Panc1 (cell line): ENCODE results near the gene UNC5CL. TPM values are rescaled to one million over a fixed set of nuclear protein-coding genes. Genes with fewer than 3 reads are reported as not detected.

Experiments
- ATAC-seq: fragments of 200-7000 bp; cut with Tn5 transposase; 2 replicates; pipeline ENCODE4 v1.9.1; 2020; ENCODE audit warnings: mild to moderate bottlenecking, moderate library complexity
- BruUV-seq: library from RNA; stranded (reverse); fragments of 400-500 nt; replicated peaks from 2 replicates; lab custom pipeline; 2021; lab: Mats Ljungman, UMichigan
- CTCF ChIA-PET: fragments of 300-600 bp; sonication (Branson Sonifier 250); formaldehyde crosslinking; loops from one replicate; lab custom pipeline; 2022; ENCODE audit warnings: antibody characterized with exemption; lab: Charles Lee
- POLR2A ChIA-PET: fragments of 300-600 bp; sonication (Branson Sonifier 250); formaldehyde crosslinking; loops from one replicate; lab custom pipeline; 2022; ENCODE audit warnings: antibody characterized with exemption; lab: Charles Lee
- DNase-seq: peaks from one replicate; pipeline ENCODE4 v3.0.0-alpha.2; 2010; ENCODE audit warnings: low read depth, low spot score
- H3K27ac ChIP-seq: 2 replicates; pipeline ENCODE4 v1.5.1; 2011; ENCODE audit warnings: mild to moderate bottlenecking, low read length, inconsistent platforms
- H3K27me3 ChIP-seq: fragments of 200-500 bp; sonication (Bioruptor generic); 2 replicates; pipeline ENCODE4 v1.6.0; 2014; ENCODE audit warnings: low read length, inconsistent platforms; ENCODE audit not compliant: control insufficient read depth, insufficient read depth
- H3K36me3 ChIP-seq: fragments of 200-500 bp; sonication (Bioruptor generic); 2 replicates; pipeline ENCODE4 v1.5.1; 2014; ENCODE audit warnings: inconsistent platforms, mild to moderate bottlenecking, low read length, moderate library complexity; ENCODE audit not compliant: control insufficient read depth, insufficient read depth
- H3K4me1 ChIP-seq: 2 replicates; pipeline ENCODE4 v1.5.1; 2011; ENCODE audit warnings: inconsistent platforms, mild to moderate bottlenecking, low read length, moderate library complexity; ENCODE audit not compliant: control insufficient read depth, insufficient read depth
- H3K4me3 ChIP-seq, 2 experiments: 2 replicates each; pipeline ENCODE4 v1.5.1; 2011 to 2012; ENCODE audit warnings: low read depth in 2 of 2, low read length in 2 of 2, mild to moderate bottlenecking in 2 of 2, inconsistent platforms in 1 of 2, moderate library complexity in 1 of 2
- H3K9me3 ChIP-seq: fragments of 200-500 bp; sonication (Bioruptor generic); 2 replicates; pipeline ENCODE4 v1.5.1; 2014; ENCODE audit warnings: low read depth, mild to moderate bottlenecking, inconsistent platforms, low read length, moderate library complexity; ENCODE audit not compliant: control insufficient read depth, insufficient read depth
- CTCF ChIP-seq: fragments of 450-650 bp; IDR thresholded peaks from 2 replicates; pipeline ENCODE4 v1.5.1; 2017; ENCODE audit warnings: mild to moderate bottlenecking
- POLR2AphosphoS5 ChIP-seq: IDR thresholded peaks from 2 replicates; pipeline ENCODE4 v1.6.1; 2012; ENCODE audit warnings: mild to moderate bottlenecking, low read depth, low read length, moderate library complexity
- REST ChIP-seq, 2 experiments: IDR thresholded peaks; 2 replicates each; pipeline ENCODE4 v1.6.1; 2011 to 2012; ENCODE audit warnings: low read depth in 2 of 2, control low read depth in 1 of 2, low read length in 1 of 2, mild to moderate bottlenecking in 1 of 2, moderate library complexity in 1 of 2; ENCODE audit not compliant: insufficient read depth in 1 of 2
- SIN3A ChIP-seq: IDR thresholded peaks from 2 replicates; pipeline ENCODE4 v1.6.1; 2012; ENCODE audit warnings: low read depth, mild to moderate bottlenecking, low read length, moderate library complexity, borderline replicate concordance; ENCODE audit not compliant: insufficient read depth
- TCF7L2 ChIP-seq: IDR thresholded peaks from 2 replicates; pipeline ENCODE4 v1.6.1; 2011; ENCODE audit warnings: mild to moderate bottlenecking, low read depth, low read length, inconsistent platforms
- in situ Hi-C: cut with HindIII; loops from 2 replicates; pipeline ENCODE4 v1.10.0; 2016; ENCODE audit warnings: low sequenced_read_pairs, low pct_unique_long_range_greater_than_20kb
- intact Hi-C: fragments of 100-400 bp; cut with micrococcal nuclease; formaldehyde crosslinking; loops from one replicate; pipeline ENCODE4 v1.10.0; 2022; ENCODE audit not compliant: unreplicated experiment
- total RNA-seq: library from RNA; stranded (reverse); gene quantifications from one replicate; pipeline ENCODE4 v1.2.1, GENCODE V29; 2021; ENCODE audit not compliant: unreplicated experiment

Gene UNC5CL
- total RNA-seq, 1 experiment from 2014 or later = 0.36 TPM

- in situ Hi-C loops (no loop called here), intact Hi-C loops (no loop called here)
- POLR2A ChIA-PET = no interaction called here
- CTCF ChIA-PET = interaction anchor here (0.6 kb wide), 1 partner anchor 17 kb away, joined by 13 read pairs; no protein-coding TSS in a partner anchor
- H3K9me3 ChIP-seq = no peaks in the 10 kb centered on the region
- H3K27me3 ChIP-seq = no peaks in the 10 kb centered on the region
- H3K4me3 ChIP-seq = no peak overlapping the region
- TF ChIP-seq TCF7L2 (no peak), CTCF (no peak), SIN3A (no peak), REST (IDR thresholded peaks at IDR 0.05; ENCODE audit: insufficient read depth in 1 of 2, low read depth in 2 of 2, low read length in 1 of 2) (no peak), POLR2AphosphoS5 (no peak)
- ATAC-seq (no peak), DNase-seq (no peak)
- BruUV-seq = no TSS peak
- 0 out of 2 replicates have a peak, but pooled peaks cover 2% of the 10 kb centered on the region for H3K4me1 ChIP-seq
- no peaks in the 10 kb centered on the region for H3K36me3 ChIP-seq
- no peak overlapping the region for H3K27ac ChIP-seq
Measured at GRCh38 chr6:41046084-41046483, 7.1 kb upstream of the UNC5CL start.

GRCh38 chr6:41045664-41046063 lies 6.6 kb upstream of the UNC5CL start:
- intact Hi-C loops (no loop called here), in situ Hi-C loops (no loop called here)
- Histone ChIP-seq H3K27ac (no peak overlapping the region), H3K9me3 (no peaks in the 10 kb centered on the region), H3K4me1 (0 out of 2 replicates have a peak, but pooled peaks cover 2% of the 10 kb centered on the region), H3K36me3 (no peaks in the 10 kb centered on the region), H3K27me3 (no peaks in the 10 kb centered on the region), H3K4me3 (no peak overlapping the region)
- POLR2A ChIA-PET = no interaction called here
- no peak for ATAC-seq
- CTCF ChIA-PET = no interaction called here
- no peak for DNase-seq
- no peak for TF ChIP-seq CTCF
- no peak for TF ChIP-seq SIN3A
- no peak for TF ChIP-seq REST (IDR thresholded peaks at IDR 0.05; ENCODE audit: insufficient read depth in 1 of 2, low read depth in 2 of 2, low read length in 1 of 2)
- TF ChIP-seq TCF7L2 = no peak
- TF ChIP-seq POLR2AphosphoS5 = no peak
- BruUV-seq = no TSS peak
